HG03097 (cell line): ENCODE results near the gene MRPS16.

Experiments used
- ATAC-seq: cut with Tn5 transposase; IDR thresholded peaks from one replicate; pipeline ENCODE4 v1.9.1; 2021; ENCODE audit not compliant: unreplicated experiment, low FRiP score

Gene MRPS16

GRCh38 chr10:73244866-73245477 is 7.5 kb downstream of the MRPS16 start:
- no peak for ATAC-seq

DNA sequence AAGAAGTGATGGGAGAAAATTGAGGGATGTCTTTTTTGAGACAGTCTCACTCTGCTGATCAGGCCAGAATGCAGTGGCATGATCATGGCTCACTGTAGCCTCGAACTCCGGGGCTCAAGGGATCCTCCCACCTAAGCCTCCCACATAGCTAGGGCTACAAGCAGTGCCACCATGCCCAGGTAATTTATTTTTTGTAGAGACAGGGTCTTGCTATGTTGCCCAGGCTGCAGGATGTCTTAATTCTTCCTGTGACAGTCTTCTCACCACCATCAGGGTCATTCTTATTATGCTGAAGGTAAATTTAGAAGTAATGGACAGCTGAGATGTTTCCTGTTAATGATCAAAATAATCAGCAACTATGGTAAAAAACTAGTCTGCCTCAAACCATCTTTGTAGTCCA is 12.5 kb downstream of the MRPS16 start:
- ATAC-seq: no peak

DNA sequence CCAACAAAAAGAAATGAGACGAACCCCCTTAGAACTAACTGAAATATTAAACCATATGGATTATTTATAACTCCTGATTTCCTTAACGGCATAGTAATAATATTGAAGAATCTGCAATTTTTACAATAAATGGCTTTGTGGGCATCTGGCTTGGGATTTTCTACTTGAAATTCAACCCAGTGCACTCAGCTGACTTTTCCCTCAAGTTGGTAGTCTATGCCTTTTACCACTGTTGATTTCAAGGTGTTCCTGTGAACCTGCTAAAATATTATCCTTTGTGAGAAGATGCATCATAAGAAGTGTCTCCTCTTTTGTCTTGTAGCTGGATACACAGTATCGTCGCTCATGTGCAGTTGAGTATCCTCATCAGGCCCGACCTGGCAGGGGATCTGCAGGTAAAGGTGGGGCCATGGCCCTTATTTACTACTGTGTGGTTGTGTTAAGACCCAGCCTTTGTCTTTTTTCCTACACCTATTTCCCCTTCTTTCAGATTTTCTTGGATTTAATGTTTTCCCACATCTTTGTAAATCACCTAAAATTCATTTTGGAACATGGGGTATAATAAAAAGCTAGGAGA is 13.4 kb downstream of the MRPS16 start:
- no peak for ATAC-seq

- ATAC-seq: no peak
Observed at GRCh38 chr10:73234695-73235094, 17.7 kb downstream of the MRPS16 start.

DNA sequence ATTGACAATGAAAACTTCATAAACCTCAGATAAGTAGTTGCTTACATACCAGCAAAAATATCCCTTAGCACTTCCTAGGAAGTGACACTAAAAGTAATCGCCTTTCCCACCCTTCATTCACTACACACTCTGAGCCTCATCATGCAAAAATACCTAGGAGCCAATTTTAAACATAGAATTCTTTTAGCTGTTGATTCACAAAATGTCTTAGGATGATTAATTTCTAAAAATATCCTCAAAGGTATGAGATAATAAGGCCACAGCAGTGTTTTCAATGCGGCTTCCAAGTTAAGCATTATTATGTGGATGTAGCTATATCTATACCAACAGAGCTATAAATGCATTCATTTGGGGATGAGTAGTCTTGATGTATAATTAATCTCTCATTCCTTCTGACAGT is 18.6 kb downstream of the MRPS16 start:
- no peak for ATAC-seq

DNA sequence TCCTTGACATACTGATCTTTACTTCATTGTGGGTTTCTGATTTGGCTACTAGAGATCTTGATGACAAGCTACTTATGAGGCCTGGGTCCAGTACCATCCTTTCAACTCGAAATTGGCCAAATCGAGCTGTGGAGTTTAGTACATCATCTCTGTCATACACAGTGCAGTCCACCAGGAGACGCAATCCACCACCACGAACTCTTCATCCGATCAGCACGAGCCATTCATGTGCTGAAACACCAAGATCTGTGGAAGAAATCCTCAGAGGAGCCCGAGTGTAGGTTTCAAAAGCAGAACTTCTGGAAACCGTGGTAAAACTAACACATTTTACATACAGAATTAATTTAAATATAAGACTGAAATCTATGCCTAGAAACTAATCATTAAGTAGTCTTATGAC is 19.6 kb downstream of the MRPS16 start:
- no peak for ATAC-seq

GRCh38 chr10:73229567-73229966 is 22.9 kb downstream of the MRPS16 start:
- no peak for ATAC-seq

- ATAC-seq: no peak
Observed at GRCh38 chr10:73228247-73228646, 24.2 kb downstream of the MRPS16 start.

DNA sequence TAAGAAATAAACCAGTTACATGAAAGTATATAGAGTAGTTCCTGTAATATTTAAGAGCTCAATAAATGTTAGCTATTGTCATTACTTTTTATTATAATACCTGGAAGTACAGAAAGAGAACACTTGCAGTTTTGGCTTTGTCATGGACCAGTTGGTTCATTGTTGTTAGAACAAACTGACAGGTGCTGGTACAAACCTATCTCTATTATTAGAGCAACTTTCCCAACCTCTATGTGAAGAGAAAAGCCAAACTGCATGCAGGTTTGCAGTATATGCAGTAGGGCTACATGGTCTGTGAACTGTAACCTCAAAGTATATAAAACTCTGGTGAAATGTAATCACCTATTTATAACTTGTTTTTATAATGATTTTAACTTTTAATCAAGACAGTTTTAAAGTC is 25.8 kb downstream of the MRPS16 start:
- ATAC-seq: no peak

- no peak for ATAC-seq
Observed at GRCh38 chr10:73225518-73225917, 26.9 kb downstream of the MRPS16 start.

DNA sequence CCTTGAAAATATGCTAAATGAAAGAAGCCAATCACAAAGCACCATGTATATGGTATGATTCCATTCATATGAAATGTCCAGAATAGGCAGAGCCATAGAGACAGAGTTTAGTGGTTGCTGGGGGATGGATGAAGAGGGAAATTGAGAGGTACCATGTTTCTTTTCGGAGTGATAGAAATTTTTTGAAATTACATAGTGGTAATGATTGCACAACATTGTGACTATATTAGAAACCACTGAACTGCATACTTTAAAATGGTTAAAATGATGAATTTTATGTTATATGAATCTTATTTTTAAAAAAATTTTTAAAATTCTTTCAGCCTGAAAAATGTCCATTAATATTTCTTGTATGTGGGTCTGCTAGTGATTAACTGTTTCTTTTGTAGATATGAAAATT is 31.5 kb downstream of the MRPS16 start:
- no peak for ATAC-seq

DNA sequence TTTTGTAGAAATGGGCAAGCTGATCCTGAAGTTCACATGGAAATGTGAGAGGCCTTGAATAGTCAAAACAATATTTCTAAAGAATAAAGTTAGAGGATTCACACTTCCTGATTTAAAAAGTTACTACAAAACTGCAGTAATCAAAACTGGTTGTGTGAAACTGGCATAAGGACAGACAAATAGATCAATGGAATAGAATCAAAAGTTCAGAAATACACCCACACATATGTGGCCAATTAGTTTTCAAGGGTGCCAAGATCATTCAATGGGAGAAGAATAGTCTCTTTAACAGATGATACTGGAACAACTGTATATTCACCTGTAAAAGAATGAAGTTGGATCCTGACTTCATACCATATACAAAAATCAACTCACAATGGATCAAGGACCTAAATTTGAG is 33.1 kb downstream of the MRPS16 start:
- ATAC-seq: no peak

GRCh38 chr10:73218431-73219191 is 33.8 kb downstream of the MRPS16 start:
- no peak for ATAC-seq

DNA sequence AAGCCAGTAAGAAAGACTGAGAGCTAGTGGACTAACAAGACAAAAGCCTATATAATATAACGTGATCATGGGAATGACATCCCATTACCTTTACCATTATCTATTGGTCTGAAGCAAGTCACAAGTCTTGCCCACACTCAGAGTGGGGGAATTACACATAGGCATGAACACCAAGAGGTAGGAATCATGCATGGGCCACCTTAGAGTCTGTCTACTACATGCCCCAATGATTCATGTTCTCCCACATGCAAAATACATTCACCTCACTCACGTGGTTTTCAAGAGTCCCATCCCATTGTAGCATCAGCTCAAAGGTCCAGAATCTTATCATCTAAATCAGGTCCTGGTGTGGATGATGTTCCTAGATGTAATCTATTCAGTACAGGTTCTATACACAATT is 34.8 kb downstream of the MRPS16 start:
- no peak for ATAC-seq

DNA sequence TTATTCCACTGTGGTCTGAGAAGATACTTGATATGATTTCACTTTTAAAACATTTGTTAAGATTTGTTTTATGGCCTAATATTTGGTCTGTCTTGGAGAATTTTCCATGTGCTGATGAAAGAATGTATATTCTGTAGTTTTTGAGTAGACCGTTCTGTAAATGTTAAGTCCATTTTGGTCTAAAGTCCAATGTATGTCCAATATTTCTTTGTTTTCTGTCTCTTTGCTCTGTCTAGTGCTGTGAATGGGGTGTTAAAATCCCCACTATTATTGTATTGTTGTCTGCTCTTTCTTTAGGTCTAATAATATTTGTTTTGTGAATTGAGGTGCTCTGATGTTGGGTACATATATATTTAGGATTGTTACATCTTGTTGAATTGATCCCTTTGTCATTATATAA is 36.7 kb downstream of the MRPS16 start:
- ATAC-seq: no peak

- ATAC-seq: no peak
Observed at GRCh38 chr10:73211106-73211811, 41.2 kb downstream of the MRPS16 start.

- no peak for ATAC-seq
Observed at GRCh38 chr10:73210395-73211105, 41.9 kb downstream of the MRPS16 start.

- no peak for ATAC-seq
Observed at GRCh38 chr10:73209705-73210104, 42.7 kb downstream of the MRPS16 start.

DNA sequence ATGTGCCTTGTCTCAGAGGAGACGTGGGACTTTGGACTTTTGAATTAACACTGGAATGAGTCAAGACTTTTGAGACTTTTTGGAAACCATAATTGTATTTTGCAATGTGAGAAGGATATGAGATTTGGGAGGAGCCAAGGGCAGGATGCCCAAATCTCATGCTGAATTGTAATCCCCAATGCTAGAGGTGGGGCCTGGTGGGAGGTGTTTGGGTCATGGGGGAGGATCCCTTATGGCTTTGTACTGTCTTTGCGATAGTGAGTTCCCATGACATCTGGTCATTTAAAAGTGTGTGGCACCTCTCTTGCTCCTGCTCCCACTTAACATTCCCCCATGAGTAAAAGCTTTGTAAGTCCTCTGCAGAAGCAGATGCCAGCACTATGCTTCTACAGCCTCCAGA is 44.6 kb downstream of the MRPS16 start:
- no peak for ATAC-seq

GRCh38 chr10:73206385-73206784 is 46.1 kb downstream of the MRPS16 start:
- ATAC-seq: no peak

DNA sequence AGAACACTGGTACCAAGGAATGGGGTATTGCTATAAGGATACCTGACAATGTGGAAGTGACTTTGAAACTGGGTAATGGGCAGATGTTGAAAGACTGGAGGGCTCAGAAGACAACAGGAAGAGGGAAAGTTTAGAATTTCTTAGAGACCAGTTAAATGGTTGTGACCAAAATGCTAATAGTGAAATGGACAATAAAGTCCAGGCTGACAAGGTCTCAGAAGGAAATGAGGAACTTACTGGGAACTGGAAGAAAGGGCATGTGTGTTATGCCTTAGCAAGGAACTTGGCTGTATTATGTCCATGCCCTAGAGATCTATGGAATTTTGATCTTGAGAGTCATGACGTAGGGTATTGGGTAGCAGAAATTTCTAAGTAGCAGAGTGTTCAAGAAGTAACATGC is 46.6 kb downstream of the MRPS16 start:
- no peak for ATAC-seq
